ENCODE measurements around the gene PCDH7. TPM values are rescaled to one million over a fixed set of nuclear protein-coding genes. Genes with fewer than 3 reads are reported as not detected.
A peak's percentile ranks its signal among the peaks of the same experiment; 100 is the strongest.

Gene PCDH7
- total RNA-seq: 18.4 TPM

GRCh38 chr4:30720021-30720660 is at the start of gene PCDH7:
Gene PCDH7 (plus strand): TSS chr4:30720369. CDS start chr4:30721423, 1,054 bp downstream.
- no peak for DNase-seq (ENCODE audit: low spot score)

DNA sequence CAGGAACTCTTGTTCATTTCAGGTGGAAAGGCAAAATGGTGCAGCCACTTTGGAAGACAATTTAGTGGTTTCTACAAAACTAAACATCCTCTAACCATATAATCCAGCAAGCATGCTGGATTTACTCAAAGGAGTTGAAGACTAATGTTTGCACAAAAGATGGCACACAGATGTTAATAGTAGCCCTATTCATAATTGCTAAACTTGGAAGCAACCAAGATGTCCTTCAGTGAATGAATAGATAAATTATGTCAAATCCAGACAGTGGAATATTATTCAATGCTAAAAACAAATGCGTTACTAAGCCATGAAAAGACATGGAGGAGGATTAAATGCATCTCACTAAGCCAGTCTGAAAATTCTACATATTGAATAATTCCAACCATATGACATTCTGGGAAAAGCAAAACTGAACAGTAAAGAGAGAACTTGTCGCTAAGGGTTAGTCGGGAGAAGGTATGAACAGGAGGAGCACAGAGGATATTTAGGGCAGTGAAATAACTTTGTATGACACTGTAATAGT is 48.2 kb upstream of the PCDH7 start:
- DNase-seq (ENCODE audit: low spot score): no peak

- no peak for DNase-seq (ENCODE audit: low spot score)
These were observed 24.0 kb upstream of the PCDH7 start for GRCh38 chr4:30696191-30696590.

- DNase-seq (ENCODE audit: low spot score): peak; percentile 48
These were observed 5.6 kb upstream of the PCDH7 start for GRCh38 chr4:30714408-30715031.

- no peak for DNase-seq (ENCODE audit: low spot score)
These were observed 4.0 kb upstream of the PCDH7 start for GRCh38 chr4:30716158-30716557.

- DNase-seq (ENCODE audit: low spot score): no peak
These were observed 3.4 kb upstream of the PCDH7 start for GRCh38 chr4:30716681-30717207.

- peak; percentile 47 for DNase-seq (ENCODE audit: low spot score)
These were observed 2.8 kb upstream of the PCDH7 start for GRCh38 chr4:30717208-30718020.

GRCh38 chr4:30718021-30718542 is 2.1 kb upstream of the PCDH7 start:
- DNase-seq (ENCODE audit: low spot score): peak; percentile 47

GRCh38 chr4:30718641-30719453 is 1.3 kb upstream of the PCDH7 start:
- DNase-seq (ENCODE audit: low spot score): no peak

DNA sequence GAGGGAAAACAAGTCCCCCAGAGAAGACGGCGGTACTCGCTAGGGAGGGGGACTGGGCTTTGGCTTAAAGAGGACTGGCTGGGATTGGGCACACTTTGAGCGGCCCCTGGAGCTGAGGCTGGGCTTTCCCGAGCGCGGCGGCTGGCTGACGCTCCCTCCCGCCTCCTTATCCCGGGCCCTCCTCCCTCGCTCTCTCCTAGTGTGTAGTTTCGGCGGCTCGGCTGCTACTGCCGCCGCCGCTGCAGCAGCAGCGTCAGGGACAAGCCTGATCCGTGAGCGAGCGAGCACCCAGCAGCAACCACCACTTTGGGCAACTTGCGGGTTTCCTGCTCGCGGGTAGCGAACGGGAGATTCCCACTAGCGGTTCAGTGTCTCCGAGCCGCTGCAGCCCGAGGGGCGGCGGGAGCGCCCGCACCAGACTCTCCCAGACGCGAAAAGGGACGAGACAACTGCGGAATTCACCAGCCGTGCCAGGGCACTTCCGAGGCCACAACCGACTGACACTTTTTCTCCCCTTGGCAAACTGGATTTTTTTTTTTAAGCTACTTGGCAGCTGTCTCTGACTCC is 632 bp upstream of the PCDH7 start:
- DNase-seq (ENCODE audit: low spot score): peak; percentile 52

GRCh38 chr4:30720661-30721184 is 554 bp downstream of the PCDH7 start:
- DNase-seq (ENCODE audit: low spot score): peak; percentile 43

GRCh38 chr4:30721185-30722091 is 1.3 kb downstream of the PCDH7 start:
- peak; percentile 43 for DNase-seq (ENCODE audit: low spot score)

DNA sequence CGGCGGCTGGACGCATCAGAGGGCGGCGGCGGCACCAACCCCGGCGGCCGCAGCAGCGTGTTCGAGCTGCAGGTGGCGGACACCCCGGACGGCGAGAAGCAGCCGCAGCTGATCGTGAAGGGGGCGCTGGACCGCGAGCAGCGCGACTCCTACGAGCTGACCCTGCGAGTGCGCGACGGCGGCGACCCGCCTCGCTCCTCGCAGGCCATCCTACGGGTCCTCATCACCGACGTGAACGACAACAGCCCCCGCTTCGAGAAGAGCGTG is 1.9 kb downstream of the PCDH7 start:
- DNase-seq (ENCODE audit: low spot score): no peak

- no peak for DNase-seq (ENCODE audit: low spot score)
These were observed 2.4 kb downstream of the PCDH7 start for GRCh38 chr4:30722359-30723200.

DNA sequence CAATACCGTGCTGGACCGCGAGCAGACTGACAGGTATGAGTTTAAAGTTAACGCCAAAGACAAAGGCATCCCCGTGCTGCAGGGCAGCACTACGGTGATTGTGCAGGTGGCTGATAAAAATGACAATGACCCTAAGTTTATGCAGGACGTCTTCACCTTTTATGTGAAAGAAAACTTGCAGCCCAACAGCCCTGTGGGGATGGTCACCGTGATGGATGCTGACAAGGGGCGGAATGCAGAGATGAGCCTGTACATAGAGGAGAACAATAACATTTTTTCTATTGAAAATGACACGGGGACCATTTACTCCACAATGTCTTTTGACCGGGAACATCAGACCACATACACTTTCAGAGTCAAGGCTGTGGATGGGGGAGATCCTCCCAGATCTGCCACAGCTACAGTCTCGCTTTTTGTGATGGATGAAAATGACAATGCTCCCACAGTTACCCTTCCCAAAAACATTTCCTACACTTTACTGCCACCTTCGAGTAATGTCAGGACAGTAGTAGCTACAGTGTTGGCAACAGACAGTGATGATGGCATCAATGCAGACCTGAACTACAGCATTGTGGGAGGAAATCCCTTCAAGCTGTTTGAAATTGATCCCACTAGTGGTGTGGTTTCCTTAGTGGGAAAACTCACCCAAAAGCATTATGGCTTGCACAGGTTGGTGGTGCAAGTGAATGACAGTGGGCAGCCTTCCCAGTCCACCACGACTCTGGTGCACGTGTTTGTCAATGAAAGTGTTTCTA is 3.2 kb downstream of the PCDH7 start:
- no peak for DNase-seq (ENCODE audit: low spot score)

DNA sequence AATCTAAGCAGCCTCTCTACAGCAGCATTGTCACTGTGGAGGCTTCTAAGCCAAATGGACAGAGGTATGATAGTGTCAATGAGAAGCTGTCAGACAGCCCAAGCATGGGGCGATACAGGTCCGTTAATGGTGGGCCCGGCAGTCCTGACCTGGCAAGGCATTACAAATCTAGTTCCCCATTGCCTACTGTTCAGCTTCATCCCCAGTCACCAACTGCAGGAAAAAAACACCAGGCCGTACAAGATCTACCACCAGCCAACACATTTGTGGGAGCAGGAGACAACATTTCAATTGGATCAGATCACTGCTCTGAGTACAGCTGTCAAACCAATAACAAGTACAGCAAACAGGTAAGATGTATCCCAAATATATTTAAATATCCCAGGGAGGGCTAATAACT is 4.1 kb downstream of the PCDH7 start:
- no peak for DNase-seq (ENCODE audit: low spot score)

GRCh38 chr4:30725562-30725961 is 5.4 kb downstream of the PCDH7 start:
- no peak for DNase-seq (ENCODE audit: low spot score)

DNA sequence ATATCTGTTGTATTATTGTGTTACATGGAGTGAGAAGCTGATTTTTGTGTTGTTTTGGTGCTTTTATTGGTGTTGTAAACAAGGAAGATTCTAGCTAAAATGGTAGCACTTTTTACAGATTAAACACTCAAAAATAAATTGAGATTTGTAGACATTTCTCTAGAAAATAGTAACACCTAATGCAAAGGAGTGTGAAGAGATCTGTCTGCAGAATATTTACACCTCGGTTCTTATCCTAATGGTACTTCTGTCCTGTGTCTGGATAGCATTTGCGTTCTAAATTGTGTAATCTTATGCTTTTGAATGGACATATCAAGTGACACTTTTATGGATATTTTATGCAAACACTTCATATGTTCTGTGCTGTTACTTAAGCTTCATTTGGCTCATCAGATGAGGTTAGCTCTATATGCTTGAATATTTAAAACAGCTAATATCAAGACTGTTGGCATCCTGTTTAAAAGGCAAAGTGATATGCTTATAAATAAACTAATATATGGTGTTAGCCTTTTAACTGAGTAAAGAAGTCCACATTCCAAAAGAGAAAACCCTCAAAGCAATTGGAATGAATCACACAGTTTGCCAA is 6.0 kb downstream of the PCDH7 start:
- DNase-seq (ENCODE audit: low spot score): no peak

Data from ureter (tissue), 1 donor.